Medulla oblongata (tissue), 1 donor: ENCODE data around the gene CISD1.

Experiments
- DNase-seq: peaks from one replicate; pipeline ENCODE4 v3.0.0-alpha.2; 2015; ENCODE audit errors: extremely low spot score

Gene CISD1

GRCh38 chr10:58265249-58265648 is 3.7 kb upstream of the CISD1 start:
- no peak for DNase-seq

- DNase-seq, result peak; percentile 72
These were observed 2.7 kb upstream of the CISD1 start for GRCh38 chr10:58266003-58266825.

DNA sequence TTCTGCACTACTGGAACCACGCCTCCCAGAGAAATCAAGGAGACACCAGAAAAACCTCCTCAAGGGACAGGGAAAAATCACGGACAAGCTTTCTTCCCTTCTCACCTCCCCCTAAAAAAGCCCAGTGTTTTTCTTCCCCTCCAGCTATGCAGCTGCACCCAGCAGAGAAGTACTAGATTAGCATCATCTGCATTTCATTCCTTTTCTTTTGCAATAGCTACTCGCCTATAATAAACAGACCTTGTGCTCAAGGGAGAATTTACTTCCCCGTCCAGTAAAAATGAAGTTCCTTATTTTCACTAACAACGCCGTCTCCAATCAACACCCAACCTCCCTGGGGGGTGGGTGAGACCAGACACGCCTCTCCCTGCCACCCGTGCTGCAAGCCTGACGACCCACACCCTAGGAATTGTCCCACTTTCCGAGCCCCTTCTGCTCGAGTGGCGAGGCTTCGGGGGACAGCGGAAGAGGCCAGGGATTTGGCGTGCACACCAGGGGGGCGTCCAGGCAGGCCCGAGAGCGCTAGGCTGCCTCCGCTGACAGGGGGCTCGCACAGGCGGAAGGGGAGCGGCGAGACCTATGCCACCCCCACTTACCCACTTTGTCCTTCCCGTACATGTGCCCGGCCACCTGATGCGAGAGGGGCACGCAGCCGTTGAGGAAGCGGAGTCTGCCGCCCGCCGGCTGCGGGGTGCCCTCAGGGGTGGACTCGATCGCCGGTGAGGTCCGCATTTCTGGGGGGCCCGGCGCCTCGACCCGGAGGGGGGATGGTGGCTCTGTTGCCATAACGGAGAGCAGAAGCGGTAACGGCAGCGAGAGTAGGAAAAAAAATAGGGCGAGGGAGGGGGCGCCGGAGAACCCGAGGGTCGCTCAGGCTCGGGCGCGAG is 1.9 kb upstream of the CISD1 start:
- peak; percentile 54 for DNase-seq

GRCh38 chr10:58267713-58268453 is 1.1 kb upstream of the CISD1 start, which contains the start of gene IPMK:
IPMK (minus strand) TSS chr10:58267894; CDS start chr10:58267611, 283 bp downstream.
- peak; percentile 94 for DNase-seq

DNA sequence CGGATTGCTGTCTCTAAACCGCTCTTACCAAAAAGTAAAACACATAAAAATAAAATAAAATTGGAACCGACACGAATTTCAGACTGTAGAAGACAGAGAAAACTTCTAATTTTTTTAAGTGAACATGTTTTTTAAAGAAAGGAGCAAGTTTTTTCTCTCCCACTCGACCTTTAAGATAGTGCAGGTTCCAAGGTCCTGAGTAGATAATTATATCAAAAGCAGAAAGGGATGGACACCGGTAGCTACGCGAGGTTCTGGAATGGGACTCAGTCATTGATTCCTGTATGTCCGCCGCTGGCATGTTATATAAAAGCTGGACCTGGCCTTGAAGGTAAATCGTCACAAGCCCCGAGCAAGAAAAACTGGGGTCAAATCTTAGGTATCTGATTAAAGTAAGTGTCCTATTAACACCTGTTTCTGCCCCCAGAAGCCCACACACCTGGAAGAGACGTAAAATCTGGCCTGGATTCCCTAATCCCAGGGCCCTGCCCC is 462 bp upstream of the CISD1 start:
- DNase-seq, result no peak

- no peak for DNase-seq
These were observed 874 bp downstream of the CISD1 start for GRCh38 chr10:58269782-58270290.

GRCh38 chr10:58275261-58275660 is 6.3 kb downstream of the CISD1 start:
- DNase-seq, result no peak

- DNase-seq, result peak; percentile 19
These were observed 6.9 kb downstream of the CISD1 start for GRCh38 chr10:58275908-58276307.

- DNase-seq, result no peak
These were observed 9.5 kb downstream of the CISD1 start for GRCh38 chr10:58278274-58278961.

GRCh38 chr10:58278962-58279307 is 10.0 kb downstream of the CISD1 start:
- no peak for DNase-seq

GRCh38 chr10:58280477-58280876 is 11.5 kb downstream of the CISD1 start:
- no peak for DNase-seq

DNA sequence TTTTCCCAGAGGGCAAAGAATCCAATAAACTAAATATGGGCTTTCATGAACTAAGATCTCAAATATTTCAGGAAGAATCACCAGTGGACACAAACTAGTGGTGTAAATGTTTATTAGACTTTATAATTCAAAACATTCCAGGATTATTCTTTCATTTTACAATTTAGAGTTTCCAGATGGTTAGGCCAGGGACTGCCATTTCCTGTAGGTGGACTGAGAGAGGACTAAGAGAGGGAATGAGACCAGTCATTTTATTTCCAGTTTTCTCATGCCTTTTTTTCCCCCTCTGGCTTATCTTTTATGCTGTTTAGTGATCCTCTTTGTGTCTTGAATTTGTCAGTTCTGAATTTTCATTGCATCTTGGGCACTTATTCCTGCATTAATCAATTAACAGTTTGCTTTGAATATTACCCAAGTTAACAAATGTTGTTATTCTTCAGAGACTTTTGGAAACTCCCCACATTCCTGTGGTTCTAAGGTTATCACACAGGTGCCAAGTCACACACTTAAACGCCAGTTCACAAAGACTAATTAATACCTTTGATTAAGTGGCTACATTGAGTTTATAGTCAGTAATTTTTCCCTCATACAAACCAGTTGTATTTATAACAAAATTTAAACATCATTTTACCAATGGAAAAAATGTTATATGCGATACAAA is 12.3 kb downstream of the CISD1 start:
- no peak for DNase-seq

DNA sequence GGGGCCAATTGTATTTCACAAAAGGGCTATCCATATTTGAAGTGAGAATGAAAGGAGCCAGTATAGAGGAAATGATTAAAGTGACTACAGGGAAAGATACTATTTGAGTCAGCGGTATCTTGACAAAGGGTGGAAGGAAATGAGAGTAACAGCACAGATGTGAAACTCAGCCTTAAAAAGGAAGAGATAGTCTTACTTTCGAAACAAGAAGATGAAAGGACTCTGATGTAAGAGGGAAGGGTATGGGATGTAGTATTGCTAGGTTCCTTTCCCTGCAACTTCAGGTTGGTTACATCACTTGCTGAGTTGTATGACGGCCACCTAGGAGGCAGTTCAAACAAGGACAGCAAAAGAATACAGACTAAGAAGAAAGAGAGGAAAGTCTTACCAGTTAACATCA is 13.7 kb downstream of the CISD1 start:
- DNase-seq, result peak; percentile 58

GRCh38 chr10:58291538-58292174 is 22.7 kb downstream of the CISD1 start:
- DNase-seq, result peak; percentile 38

DNA sequence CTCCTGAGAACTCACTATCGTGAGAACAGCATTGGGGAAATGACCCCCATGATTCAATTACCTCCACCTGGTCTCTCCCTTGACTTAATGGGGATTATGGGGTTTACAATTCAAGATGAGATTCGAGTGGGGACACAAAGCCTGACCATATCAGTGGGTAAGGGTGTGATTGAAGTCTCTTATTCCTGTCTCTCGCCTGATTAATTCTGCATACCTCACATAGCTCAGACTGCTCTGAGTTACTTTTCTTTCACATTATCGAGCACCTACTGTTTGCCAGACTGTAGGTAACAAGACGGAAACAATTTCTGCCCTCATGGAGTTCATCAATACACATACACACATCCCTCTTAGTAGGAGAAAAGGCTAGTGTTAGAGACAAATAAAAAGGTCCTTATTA is 25.0 kb downstream of the CISD1 start:
- DNase-seq, result no peak

DNA sequence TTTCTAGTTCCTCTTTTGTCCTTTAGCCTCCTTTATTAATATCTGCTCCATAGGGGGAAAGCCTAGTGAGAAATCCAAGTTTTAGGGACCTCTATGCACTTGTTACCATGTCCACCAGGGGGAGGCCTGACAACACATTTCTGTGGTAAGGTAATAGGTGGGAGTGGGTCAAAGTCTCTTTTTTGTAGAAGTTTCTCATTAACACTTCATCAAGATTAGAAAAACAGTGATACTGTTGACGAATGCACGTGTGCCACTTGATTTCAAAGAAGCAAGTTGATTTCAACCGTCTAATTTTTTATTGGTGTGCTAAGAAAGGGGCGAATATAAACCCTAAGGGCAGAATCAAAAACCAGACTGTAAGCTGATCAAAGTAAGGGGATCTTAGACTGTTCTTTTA is 30.6 kb downstream of the CISD1 start:
- peak; percentile 81 for DNase-seq

- DNase-seq, result no peak
These were observed 31.7 kb downstream of the CISD1 start for GRCh38 chr10:58300676-58301075.

- no peak for DNase-seq
These were observed 33.3 kb downstream of the CISD1 start for GRCh38 chr10:58302254-58302653.

- no peak for DNase-seq
These were observed 35.2 kb downstream of the CISD1 start for GRCh38 chr10:58304099-58304633.

GRCh38 chr10:58305821-58306220 is 36.9 kb downstream of the CISD1 start:
- no peak for DNase-seq
